WTC11 (cell line): ENCODE results near the gene ERH.

Experiments used
- ATF1 ChIP-seq: sonication (generic); formaldehyde crosslinking; IDR thresholded peaks from 2 replicates; pipeline ENCODE4 v1.8.1; 2023; ENCODE audit warnings: mild to moderate bottlenecking, moderate library complexity, missing genetic modification reagents
- FOXP1 ChIP-seq: sonication (generic); formaldehyde crosslinking; IDR thresholded peaks from 2 replicates; pipeline ENCODE4 v1.8.0; 2022; ENCODE audit warnings: missing genetic modification reagents, mild to moderate bottlenecking, moderate library complexity, borderline replicate concordance
- JUN ChIP-seq: sonication (generic); formaldehyde crosslinking; IDR thresholded peaks from 2 replicates; pipeline ENCODE4 v1.8.0; 2023; ENCODE audit warnings: mild to moderate bottlenecking, missing genetic modification reagents
- KAT7 ChIP-seq: sonication (generic); formaldehyde crosslinking; IDR thresholded peaks from 2 replicates; pipeline ENCODE4 v1.8.1; 2023; ENCODE audit warnings: missing genetic modification reagents, mild to moderate bottlenecking, borderline replicate concordance
- NFATC4 ChIP-seq: fragments of 250-450 bp; sonication (Bioruptor Pico); IDR thresholded peaks from 2 replicates; pipeline ENCODE4 v1.9.0; 2021; ENCODE audit warnings: mild to moderate bottlenecking
- NFE2L1 ChIP-seq: sonication (generic); formaldehyde crosslinking; IDR thresholded peaks from 2 replicates; pipeline ENCODE4 v1.8.1; 2023; ENCODE audit warnings: missing genetic modification reagents
- NFYB ChIP-seq: sonication (generic); formaldehyde crosslinking; conservative IDR thresholded peaks from 2 replicates; pipeline ENCODE4 v1.8.0; 2022; ENCODE audit warnings: low read depth, missing genetic modification reagents
- NR3C1 ChIP-seq: sonication (generic); formaldehyde crosslinking; conservative IDR thresholded peaks from 2 replicates; pipeline ENCODE4 v1.8.1; 2023; ENCODE audit warnings: low read depth, mild to moderate bottlenecking, missing genetic modification reagents
- ZNF423 ChIP-seq: fragments of 250-450 bp; sonication (Bioruptor Pico); IDR thresholded peaks from 2 replicates; pipeline ENCODE4 v2.1.2; 2022; ENCODE audit warnings: mild to moderate bottlenecking, moderate library complexity
- TF ChIP-seq, protein P1 (sequence below): sonication (generic); formaldehyde crosslinking; IDR thresholded peaks from 2 replicates; pipeline ENCODE4 v1.8.0; 2022; ENCODE audit warnings: mild to moderate bottlenecking, missing genetic modification reagents
- TF ChIP-seq, protein P2 (sequence below): fragments of 200-600 bp; IDR thresholded peaks from 2 replicates; pipeline ENCODE4 v1.8.0; 2022; ENCODE audit warnings: antibody characterized with exemption
- TF ChIP-seq, protein P3 (sequence below): sonication (generic); formaldehyde crosslinking; IDR thresholded peaks from 2 replicates; pipeline ENCODE4 v1.8.1; 2023; ENCODE audit warnings: mild to moderate bottlenecking, missing genetic modification reagents
- TF ChIP-seq, protein P4 (sequence below): sonication (generic); formaldehyde crosslinking; IDR thresholded peaks from 2 replicates; pipeline ENCODE4 v1.8.0; 2022; ENCODE audit warnings: mild to moderate bottlenecking, missing genetic modification reagents

DNA sequence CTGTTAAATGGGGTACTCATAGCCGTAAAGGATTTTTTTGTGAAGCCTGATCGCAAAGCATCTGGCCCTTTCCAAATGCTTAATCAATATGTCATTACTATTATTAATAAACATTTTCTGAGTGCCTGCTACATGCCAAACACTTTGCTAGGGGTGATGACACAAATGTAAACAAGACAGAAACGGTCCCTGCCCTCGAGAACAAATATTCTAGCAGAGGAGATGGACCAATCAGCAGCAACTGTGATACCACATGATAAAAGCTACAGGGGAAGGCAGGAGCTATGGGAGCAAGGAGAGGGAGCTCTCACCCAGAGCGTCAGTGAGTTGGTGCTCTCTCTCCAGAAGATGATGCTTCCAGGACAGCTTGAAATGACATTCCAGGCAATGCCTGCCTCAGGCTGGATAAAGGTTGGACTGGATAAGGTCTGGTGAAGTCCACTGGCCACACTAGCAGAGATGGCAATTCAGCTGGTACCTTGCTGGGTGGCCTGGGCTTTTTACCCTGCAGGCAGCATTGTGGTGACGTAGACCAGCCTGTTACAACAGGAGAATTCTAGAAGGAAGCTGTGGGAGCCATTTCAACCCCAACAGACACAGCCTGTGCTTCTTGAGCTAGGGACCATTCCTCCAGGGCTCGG is 41.1 kb downstream of the ERH start:
- TF ChIP-seq JUN (CRISPR knock-in tag) (no peak), NFATC4 (no peak), FOXP1 (CRISPR knock-in tag) (no peak), NR3C1 (CRISPR knock-in tag) (no peak), ATF1 (CRISPR knock-in tag) (no peak), NFE2L1 (CRISPR knock-in tag) (no peak), ZNF423 (CRISPR knock-in tag) (no peak), NFYB (CRISPR knock-in tag) (no peak), KAT7 (CRISPR knock-in tag) (no peak)
- TF ChIP-seq, protein P1, sequence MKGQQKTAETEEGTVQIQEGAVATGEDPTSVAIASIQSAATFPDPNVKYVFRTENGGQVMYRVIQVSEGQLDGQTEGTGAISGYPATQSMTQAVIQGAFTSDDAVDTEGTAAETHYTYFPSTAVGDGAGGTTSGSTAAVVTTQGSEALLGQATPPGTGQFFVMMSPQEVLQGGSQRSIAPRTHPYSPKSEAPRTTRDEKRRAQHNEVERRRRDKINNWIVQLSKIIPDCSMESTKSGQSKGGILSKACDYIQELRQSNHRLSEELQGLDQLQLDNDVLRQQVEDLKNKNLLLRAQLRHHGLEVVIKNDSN, result no peak
- TF ChIP-seq, protein P2, sequence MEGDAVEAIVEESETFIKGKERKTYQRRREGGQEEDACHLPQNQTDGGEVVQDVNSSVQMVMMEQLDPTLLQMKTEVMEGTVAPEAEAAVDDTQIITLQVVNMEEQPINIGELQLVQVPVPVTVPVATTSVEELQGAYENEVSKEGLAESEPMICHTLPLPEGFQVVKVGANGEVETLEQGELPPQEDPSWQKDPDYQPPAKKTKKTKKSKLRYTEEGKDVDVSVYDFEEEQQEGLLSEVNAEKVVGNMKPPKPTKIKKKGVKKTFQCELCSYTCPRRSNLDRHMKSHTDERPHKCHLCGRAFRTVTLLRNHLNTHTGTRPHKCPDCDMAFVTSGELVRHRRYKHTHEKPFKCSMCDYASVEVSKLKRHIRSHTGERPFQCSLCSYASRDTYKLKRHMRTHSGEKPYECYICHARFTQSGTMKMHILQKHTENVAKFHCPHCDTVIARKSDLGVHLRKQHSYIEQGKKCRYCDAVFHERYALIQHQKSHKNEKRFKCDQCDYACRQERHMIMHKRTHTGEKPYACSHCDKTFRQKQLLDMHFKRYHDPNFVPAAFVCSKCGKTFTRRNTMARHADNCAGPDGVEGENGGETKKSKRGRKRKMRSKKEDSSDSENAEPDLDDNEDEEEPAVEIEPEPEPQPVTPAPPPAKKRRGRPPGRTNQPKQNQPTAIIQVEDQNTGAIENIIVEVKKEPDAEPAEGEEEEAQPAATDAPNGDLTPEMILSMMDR, result no peak
- TF ChIP-seq, protein P3, sequence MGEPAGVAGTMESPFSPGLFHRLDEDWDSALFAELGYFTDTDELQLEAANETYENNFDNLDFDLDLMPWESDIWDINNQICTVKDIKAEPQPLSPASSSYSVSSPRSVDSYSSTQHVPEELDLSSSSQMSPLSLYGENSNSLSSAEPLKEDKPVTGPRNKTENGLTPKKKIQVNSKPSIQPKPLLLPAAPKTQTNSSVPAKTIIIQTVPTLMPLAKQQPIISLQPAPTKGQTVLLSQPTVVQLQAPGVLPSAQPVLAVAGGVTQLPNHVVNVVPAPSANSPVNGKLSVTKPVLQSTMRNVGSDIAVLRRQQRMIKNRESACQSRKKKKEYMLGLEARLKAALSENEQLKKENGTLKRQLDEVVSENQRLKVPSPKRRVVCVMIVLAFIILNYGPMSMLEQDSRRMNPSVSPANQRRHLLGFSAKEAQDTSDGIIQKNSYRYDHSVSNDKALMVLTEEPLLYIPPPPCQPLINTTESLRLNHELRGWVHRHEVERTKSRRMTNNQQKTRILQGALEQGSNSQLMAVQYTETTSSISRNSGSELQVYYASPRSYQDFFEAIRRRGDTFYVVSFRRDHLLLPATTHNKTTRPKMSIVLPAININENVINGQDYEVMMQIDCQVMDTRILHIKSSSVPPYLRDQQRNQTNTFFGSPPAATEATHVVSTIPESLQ (CRISPR knock-in tag), result no peak
- TF ChIP-seq, protein P4, sequence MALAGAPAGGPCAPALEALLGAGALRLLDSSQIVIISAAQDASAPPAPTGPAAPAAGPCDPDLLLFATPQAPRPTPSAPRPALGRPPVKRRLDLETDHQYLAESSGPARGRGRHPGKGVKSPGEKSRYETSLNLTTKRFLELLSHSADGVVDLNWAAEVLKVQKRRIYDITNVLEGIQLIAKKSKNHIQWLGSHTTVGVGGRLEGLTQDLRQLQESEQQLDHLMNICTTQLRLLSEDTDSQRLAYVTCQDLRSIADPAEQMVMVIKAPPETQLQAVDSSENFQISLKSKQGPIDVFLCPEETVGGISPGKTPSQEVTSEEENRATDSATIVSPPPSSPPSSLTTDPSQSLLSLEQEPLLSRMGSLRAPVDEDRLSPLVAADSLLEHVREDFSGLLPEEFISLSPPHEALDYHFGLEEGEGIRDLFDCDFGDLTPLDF, result no peak
